ENCODE measurements around the gene FGFR3.

The FGFR3 gene

DNA sequence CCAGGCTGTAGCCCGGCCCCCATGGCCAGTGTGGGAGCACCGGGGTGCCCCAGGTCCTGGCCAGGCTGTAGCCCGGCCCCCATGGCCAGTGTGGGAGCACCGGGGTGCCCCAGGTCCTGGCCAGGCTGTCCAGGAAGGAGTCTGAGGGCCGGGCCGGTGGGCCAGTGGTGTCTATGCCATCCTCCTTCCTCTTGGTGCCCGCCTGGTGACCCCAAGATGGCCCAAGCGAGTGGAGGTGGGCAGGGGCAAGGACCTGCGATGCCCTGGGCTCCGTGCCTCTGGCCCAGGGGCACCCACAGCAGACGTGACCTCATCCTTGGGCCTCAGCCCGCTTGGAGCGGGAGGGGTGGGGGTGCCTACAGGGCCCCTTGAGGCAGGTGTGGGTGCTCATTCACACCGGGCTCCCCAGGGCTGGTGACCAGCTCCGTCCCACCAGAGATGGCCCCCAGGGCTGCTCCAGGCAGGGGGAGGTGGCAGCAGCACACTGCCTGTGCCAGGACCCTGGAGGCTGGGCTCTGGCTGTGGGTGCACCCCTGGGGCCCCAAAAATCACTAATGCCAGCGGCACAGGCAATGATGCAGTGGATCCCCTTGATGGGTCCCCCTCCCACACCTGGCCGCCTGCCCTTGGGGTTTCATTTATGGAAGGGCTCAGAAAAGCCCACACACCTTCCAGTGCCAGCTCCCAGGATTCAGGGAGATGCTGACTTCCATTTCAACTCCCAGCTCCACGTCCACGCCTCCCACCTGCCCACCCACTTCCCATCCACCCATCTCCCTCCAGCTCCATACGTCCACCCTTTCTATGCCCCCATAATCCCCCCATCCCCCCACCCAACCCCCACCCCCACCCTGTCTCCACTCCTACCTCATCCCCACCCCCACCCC lies 36.0 kb upstream of the FGFR3 start:
- no peak for DNase-seq

DNA sequence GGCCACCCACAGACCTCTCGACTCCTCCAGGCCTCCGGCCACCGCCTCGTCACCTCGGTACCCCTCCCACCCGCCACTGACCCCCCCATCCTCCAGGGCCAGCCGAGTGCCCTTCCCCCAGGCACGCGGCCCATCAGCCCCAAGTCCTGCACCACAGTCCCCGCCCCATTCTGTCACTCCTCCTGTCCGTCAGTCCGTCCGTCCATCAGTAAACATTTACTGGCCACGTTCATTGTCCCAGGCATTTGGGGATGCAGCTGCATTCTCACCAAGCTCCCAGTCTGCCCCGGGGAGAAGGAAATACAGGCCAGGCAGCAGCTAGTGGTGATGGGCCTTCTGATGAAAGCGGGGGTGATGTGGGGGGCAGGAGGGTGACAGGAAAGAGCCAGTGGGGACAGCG lies 35.3 kb upstream of the FGFR3 start:
- DNase-seq, result no peak

DNA sequence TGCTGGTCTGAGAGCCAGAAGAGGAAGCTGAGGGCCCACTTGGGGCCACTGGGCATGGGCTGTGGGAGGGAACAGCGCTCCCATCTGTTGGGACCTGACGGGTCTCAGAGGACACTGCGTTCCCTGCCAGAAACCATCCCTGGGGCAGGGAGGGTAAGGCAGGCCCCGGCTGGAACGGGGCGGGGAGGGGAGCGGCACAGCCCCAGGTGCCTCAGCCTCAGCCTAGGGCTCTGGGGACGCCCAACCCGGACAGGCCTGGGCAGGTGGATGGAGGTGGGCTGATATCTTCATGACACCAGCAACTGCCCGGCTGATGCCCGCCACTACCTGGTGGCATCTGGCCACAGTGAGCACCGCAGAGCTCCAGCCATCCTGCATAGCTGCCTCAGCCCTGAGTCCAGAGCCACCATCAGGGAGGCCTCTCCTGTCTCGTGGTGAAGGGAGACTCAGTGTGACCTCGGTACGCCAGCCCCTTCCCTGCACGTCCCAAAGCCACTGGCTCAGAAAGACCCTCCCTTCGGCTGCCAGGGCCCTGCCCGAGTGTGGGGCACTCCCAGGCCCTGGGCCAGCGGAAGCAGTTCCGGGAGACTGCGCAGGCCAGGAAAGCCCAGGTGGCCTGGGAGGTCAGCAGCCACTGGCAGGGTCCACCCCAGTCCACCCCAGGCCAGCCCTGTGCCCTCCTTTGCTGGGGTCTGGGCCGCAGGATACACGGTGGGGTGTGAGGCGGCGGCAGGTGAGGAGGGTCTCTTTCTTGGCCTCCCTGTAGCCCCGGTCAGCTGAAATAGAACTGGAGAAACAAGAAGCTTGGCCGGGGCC lies 34.6 kb upstream of the FGFR3 start:
- no peak for DNase-seq

DNA sequence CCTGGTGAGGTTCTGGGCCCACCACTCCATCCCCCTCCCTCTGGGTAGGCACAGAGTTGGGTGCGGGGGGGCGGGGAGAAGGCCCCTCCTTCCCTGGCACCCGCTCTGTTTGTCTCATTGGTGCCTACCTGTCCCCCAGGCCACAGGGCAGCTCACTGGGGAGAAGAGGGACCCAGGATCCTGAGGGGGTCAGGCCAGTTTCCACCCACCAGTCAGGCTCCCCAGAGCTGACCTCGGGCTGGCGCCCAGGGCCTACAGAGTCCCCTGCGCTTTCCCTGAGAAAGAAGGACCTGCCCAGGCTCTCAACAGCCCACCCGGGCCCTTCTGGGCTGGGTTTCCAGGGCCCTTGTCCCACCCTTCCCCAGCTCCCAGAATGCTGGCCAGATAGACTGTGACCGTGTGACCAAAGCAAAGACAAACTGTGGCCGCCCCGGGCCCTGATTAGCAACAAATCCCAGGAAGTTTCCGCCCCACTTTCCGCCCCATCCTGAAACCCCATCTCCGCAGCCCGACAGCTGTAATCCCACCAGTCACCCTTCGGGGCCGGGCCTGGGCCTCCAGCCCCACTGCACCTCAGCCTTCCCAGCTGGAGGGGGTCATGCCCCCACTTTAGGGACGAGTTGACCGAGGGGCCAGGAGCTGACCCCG lies 33.8 kb upstream of the FGFR3 start:
- DNase-seq, result no peak

- DNase-seq, result no peak
These were observed 33.3 kb upstream of the FGFR3 start for GRCh38 chr4:1759818-1760223.

GRCh38 chr4:1760521-1761071 lies 32.5 kb upstream of the FGFR3 start:
- DNase-seq, result no peak

GRCh38 chr4:1761130-1761689 lies 31.9 kb upstream of the FGFR3 start:
- DNase-seq, result no peak

GRCh38 chr4:1762264-1763010 lies 30.7 kb upstream of the FGFR3 start:
- no peak for DNase-seq

DNA sequence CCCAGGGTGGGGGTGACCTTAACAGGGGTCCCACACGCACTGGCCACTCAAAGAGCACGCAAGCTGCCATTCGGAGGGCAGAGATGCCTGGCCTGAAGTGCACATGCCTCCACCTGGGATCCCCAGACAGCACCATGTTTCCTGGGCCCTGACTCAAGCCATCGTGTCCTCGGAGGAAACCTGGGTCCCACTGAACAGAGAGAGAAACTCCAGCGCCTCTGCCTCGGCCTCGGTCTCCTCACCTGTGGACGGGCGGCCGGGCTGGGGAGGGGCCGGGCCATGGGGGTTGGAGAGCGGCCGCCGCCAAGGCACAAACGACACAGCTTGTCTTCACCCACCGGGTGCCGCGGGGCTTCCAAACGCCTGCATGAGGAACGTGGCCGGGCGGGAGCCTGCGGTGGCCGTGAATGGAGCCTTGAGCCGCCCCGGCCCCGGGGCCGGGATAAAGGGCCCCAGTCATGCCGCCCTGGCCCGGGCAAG lies 30.0 kb upstream of the FGFR3 start:
- no peak for DNase-seq

GRCh38 chr4:1763550-1764080 lies 29.5 kb upstream of the FGFR3 start:
- DNase-seq, result no peak

GRCh38 chr4:1764670-1765069 lies 28.4 kb upstream of the FGFR3 start:
- no peak for DNase-seq

DNA sequence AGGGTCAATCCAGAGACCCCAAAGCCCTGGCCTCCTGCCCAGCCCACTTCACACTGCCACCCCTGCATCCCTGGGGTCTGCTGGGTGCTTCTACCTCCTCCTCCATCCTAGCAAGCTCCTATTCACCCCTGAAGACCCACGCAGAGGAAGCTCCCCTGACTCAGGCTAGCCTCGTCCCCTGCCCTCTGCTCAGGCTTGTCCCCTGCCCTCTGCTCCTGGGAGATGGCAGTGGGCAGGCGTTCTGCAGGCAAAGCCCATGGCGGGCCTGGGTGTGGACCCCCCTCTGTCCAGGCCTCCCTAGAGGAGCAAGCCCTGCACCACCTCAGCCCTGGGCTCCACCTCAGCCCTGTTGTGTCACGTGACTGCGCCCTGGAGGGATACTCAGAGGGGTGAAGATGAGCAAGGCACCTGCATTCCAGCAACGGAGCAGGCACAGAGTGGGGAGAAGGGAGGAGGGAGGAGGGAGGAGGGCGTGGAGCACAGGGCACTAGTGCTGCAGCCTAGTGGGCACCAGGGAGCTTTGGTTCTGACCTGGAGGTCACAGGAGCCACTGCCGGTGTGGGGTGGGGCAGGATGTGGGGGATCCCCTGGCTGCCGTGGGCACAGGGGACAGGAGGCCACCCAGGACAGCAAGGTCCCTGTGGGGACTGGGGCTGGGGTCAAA lies 27.6 kb upstream of the FGFR3 start:
- DNase-seq, result no peak

DNA sequence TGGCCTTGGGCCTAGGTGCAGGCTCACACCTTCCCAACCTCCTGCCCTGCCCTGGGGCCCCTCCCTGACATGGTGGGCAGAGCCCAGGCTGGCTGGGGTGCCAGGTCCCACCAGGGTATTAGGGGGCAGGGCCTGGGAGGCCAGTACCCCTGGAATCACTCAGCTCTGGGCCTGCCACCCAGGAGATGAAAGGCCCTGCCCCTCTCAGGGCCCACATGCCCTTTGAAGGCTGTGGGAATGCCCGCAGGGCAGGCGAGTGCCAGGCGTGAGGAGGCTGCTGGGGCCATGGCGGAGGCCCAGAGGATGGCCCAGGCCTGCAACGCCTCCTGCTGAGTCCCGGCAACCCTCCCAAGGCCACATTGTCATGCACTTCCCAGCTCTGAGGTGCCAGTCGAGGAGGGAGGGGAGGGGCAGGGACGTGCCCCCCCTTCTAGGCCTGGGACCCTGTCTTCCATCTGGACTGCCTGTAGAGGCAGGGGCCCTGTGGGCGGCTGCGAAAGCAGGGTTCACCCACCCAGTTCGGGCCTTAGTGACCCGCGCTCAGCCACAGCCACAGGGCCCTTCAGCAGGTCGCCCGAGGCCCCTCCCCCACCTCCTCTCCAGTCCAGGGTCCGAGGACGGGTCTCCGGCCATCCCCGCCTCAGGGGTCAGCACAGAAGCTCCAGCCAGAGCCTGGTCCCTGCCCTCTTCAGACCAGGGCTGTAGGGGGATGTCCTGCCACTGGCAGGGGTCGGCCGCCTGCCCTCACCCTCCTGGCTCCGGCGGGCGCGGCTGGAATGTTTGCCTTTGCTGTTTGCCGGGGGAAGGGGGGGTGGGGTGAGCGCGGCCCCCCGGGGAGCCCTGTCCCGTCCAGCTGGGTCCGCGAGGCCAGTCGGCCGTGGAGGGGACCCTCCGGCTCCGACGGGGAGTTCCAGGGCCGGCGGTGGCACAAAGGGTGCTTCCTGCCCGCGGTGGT lies 26.7 kb upstream of the FGFR3 start:
- no peak for DNase-seq

DNA sequence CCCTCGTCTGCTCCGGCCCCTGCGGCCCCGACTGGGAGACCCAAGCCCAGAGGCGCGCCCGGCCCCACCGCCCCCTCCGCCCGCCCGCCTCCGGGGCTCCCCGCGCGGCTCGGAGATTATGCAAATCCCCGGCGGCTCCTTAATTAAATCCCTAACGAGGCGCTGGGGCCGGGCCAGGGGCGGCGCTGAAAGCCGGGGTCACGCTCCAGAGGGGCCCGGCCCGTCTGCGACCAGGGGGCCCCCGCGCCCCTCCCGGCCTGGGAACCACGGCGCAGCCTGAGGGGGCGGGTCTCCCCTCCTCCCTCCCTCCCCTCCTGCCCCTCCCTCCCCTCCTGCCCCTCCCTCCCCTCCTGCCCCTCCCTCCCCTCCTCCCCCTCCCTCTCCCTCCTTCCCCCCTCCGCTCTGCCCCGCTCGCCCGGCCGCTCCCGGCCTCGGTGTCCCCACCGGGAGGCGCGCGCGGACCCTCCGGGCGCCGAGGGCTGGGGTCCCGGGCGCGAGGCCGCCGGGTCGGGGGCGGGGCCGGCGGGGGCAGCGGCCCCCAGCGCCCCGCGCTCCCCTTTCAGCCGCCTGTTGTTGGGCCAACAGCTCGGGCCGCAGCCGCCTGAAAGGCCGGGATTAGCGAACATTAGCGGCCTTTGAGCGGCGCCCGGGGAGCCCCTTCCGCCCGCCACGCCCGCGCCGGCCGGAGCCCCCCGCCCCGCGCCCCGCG lies 25.9 kb upstream of the FGFR3 start:
- no peak for DNase-seq

- DNase-seq, result peak; percentile 36
These were observed 25.2 kb upstream of the FGFR3 start for GRCh38 chr4:1767770-1768366.

- no peak for DNase-seq
These were observed 24.6 kb upstream of the FGFR3 start for GRCh38 chr4:1768367-1769034.

DNA sequence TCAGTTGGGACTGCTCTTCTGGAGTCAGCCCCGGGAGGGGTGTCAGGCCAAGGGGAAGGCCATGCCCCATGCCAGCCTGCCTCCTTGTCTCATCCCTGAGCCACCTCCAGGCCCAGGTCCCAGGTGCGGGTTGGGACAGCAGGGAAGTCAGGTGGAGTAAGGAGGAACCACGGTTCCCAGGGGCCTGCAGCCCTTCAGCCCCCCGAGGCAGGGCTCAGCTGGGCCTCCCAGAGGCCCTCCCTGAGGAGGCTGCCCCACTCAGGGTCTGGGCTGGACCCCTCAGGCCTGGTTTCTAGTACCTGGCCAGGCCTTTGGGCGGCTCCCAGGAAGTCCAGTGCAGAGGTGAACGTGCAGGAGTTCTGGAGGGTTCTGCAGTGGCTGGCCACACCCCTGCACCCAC lies 23.4 kb upstream of the FGFR3 start:
- no peak for DNase-seq

DNA sequence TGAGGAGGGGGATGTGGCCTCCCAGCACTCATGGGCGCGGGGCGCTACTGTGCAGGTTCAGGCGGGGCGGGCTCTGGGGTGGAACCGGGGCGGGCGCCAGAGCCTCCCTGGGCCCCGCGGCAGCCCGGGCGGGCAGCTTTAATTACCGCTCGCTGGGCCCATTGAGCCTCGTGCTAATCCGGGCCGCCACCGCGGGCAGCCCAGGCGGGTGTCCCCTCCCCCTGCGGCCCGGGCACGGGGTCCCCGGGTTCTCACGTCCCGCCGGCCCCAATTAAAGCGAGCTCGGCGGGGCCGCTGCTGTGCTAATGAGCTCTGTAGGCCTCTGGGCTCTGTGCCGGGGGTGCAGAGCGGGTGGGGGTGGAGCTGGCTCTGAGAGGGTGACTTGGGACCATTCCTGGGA lies 22.8 kb upstream of the FGFR3 start:
- DNase-seq, result no peak
